Mesendoderm (in vitro differentiated cells): ENCODE data around the gene TTLL1.

Experiments
- DNase-seq: peaks from one replicate; pipeline ENCODE4 v3.0.0; 2013
- H2AK5ac ChIP-seq: 2 replicates; pipeline ENCODE4 v1.6.1; 2013; ENCODE audit warnings: low read length, inconsistent platforms
- H2BK120ac ChIP-seq: 2 replicates; pipeline ENCODE4 v1.6.1; 2013; ENCODE audit warnings: low read depth, mild to moderate bottlenecking, low read length, moderate library complexity, mixed read lengths
- H2BK15ac ChIP-seq: replicated peaks from 2 replicates; pipeline ENCODE4 v1.6.1; 2013; ENCODE audit warnings: low read depth, mild to moderate bottlenecking, moderate library complexity
- H2BK5ac ChIP-seq: 2 replicates; pipeline ENCODE4 v1.6.1; 2013; ENCODE audit warnings: low read length, inconsistent platforms
- H3K18ac ChIP-seq: 2 replicates; pipeline ENCODE4 v1.6.1; 2013; ENCODE audit warnings: mild to moderate bottlenecking, low read length, mixed read lengths
- H3K23ac ChIP-seq: one replicate; pipeline ENCODE4 v1.6.1; 2013; ENCODE audit warnings: low read length
- H3K27ac ChIP-seq: 2 replicates; pipeline ENCODE4 v1.5.1; 2013; ENCODE audit warnings: low read depth, mild to moderate bottlenecking, inconsistent platforms, low read length, moderate library complexity
- H3K27me3 ChIP-seq: 2 replicates; pipeline ENCODE4 v1.6.1; 2013; ENCODE audit warnings: low read length, control low read depth, mild to moderate bottlenecking, inconsistent platforms; ENCODE audit not compliant: insufficient read depth, poor library complexity
- H3K36me3 ChIP-seq: 2 replicates; pipeline ENCODE4 v1.6.1; 2013; ENCODE audit warnings: low read length, inconsistent platforms; ENCODE audit not compliant: control insufficient read depth, insufficient read depth
- H3K4ac ChIP-seq: one replicate; pipeline ENCODE4 v1.6.1; 2013; ENCODE audit warnings: low read depth, mild to moderate bottlenecking, low read length, moderate library complexity
- H3K4me1 ChIP-seq: 2 replicates; pipeline ENCODE4 v1.6.1; 2013; ENCODE audit warnings: low read depth, low read length, inconsistent platforms; ENCODE audit not compliant: control insufficient read depth
- H3K4me2 ChIP-seq: 2 replicates; pipeline ENCODE4 v1.6.1; 2013; ENCODE audit warnings: low read length
- H3K4me3 ChIP-seq: 2 replicates; pipeline ENCODE4 v1.5.1; 2013; ENCODE audit warnings: mild to moderate bottlenecking, low read length
- H3K56ac ChIP-seq: one replicate; pipeline ENCODE4 v1.6.1; 2013; ENCODE audit warnings: low read length
- H3K79me1 ChIP-seq: 2 replicates; pipeline ENCODE4 v1.6.1; 2013; ENCODE audit warnings: low read length, inconsistent platforms
- H3K79me2 ChIP-seq: 2 replicates; pipeline ENCODE4 v1.6.1; 2013; ENCODE audit warnings: mild to moderate bottlenecking, low read length; ENCODE audit not compliant: control insufficient read depth, insufficient read depth
- H3K9ac ChIP-seq: 2 replicates; pipeline ENCODE4 v1.6.1; 2013; ENCODE audit warnings: low read length, inconsistent platforms
- H4K5ac ChIP-seq: one replicate; pipeline ENCODE4 v1.6.1; 2013; ENCODE audit warnings: low read length
- H4K8ac ChIP-seq: one replicate; pipeline ENCODE4 v1.6.1; 2013; ENCODE audit warnings: low read depth, mild to moderate bottlenecking, control low read depth, low read length, moderate library complexity
- WGBS: extraction: QIAGEN DNeasy Blood & Tissue Kit; methylation state at CpG from one replicate; pipeline ENCODE4 v1.1.7; 2013; ENCODE audit warnings: low lambda C conversion rate, missing lambda C conversion rate; ENCODE audit not compliant: insufficient coverage; ENCODE audit errors: extremely low coverage; 5-methylcytosine and 5-hydroxymethylcytosine counted together

Gene TTLL1

DNA sequence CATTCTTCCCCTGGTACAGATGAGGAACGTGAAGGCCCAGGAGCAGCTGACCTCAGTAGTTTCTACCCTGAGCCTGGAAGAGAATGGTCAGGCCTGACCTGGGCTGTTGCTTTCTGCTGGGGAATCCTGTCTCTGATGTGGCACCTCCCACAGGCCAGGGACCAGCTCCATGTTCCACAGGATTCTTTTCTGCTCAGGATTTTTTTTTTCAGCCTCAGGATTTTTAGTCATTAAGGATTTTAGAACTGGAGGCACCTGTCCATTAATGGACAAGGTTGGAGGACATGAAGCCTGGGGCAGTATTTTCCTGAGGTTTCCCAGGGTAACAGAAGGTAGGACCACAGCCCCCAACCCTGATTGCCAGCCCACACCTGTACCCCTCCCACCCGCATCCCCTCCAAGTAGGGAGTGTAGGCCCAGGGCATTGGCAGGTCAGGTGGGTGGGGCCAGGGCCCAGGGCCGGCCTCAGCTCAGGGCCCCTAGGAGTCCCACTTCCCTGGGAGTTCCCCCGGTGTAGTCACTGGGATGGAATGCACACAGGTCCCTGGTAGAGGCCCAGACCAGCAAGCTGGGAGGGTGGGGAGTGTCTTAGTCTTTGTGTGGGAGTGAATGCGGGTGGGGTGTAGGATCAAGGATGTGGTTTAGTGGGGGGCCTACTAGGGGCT is 37.4 kb upstream of the TTLL1 start:
- H3K23ac ChIP-seq, result no peak overlapping the region
- no peak overlapping the region for H3K4me2 ChIP-seq
- no peak overlapping the region for H2BK15ac ChIP-seq
- WGBS, result no CpG with 5 or more reads among the region's 5 CpGs
- H3K9ac ChIP-seq, result no peak overlapping the region
- H3K27me3 ChIP-seq, result no peaks in the 10 kb centered on the region
- H3K56ac ChIP-seq, result no peak overlapping the region
- no peak overlapping the region for H2AK5ac ChIP-seq
- H4K5ac ChIP-seq, result no peak overlapping the region
- H2BK5ac ChIP-seq, result no peak overlapping the region
- no peaks in the 10 kb centered on the region for H3K36me3 ChIP-seq
- DNase-seq, result peak; percentile 65
- no peak overlapping the region for H3K4me3 ChIP-seq
- no peaks in the 10 kb centered on the region for H3K79me1 ChIP-seq
- H3K4ac ChIP-seq, result no peak overlapping the region
- H3K79me2 ChIP-seq, result no peaks in the 10 kb centered on the region
- H3K4me1 ChIP-seq, result no peaks in the 10 kb centered on the region
- H3K27ac ChIP-seq, result no peak overlapping the region
- no peak overlapping the region for H4K8ac ChIP-seq
- H3K18ac ChIP-seq, result no peak overlapping the region
- no peak overlapping the region for H2BK120ac ChIP-seq

- H2BK15ac ChIP-seq, result no peak overlapping the region
- H3K56ac ChIP-seq, result no peak overlapping the region
- no peak overlapping the region for H3K4me2 ChIP-seq
- DNase-seq, result no peak
- WGBS, result no CpG with 5 or more reads among the region's 7 CpGs
- no peak overlapping the region for H3K18ac ChIP-seq
- no peak overlapping the region for H4K5ac ChIP-seq
- no peak overlapping the region for H2BK120ac ChIP-seq
- H3K36me3 ChIP-seq, result no peaks in the 10 kb centered on the region
- H2BK5ac ChIP-seq, result no peak overlapping the region
- no peaks in the 10 kb centered on the region for H3K79me1 ChIP-seq
- no peak overlapping the region for H3K27ac ChIP-seq
- H3K9ac ChIP-seq, result no peak overlapping the region
- no peak overlapping the region for H3K4me3 ChIP-seq
- H4K8ac ChIP-seq, result no peak overlapping the region
- no peak overlapping the region for H3K4ac ChIP-seq
- no peaks in the 10 kb centered on the region for H3K4me1 ChIP-seq
- no peak overlapping the region for H3K23ac ChIP-seq
- H3K79me2 ChIP-seq, result no peaks in the 10 kb centered on the region
- H3K27me3 ChIP-seq, result no peaks in the 10 kb centered on the region
- no peak overlapping the region for H2AK5ac ChIP-seq
Observed at GRCh38 chr22:43118953-43119458, 29.8 kb upstream of the TTLL1 start.

DNA sequence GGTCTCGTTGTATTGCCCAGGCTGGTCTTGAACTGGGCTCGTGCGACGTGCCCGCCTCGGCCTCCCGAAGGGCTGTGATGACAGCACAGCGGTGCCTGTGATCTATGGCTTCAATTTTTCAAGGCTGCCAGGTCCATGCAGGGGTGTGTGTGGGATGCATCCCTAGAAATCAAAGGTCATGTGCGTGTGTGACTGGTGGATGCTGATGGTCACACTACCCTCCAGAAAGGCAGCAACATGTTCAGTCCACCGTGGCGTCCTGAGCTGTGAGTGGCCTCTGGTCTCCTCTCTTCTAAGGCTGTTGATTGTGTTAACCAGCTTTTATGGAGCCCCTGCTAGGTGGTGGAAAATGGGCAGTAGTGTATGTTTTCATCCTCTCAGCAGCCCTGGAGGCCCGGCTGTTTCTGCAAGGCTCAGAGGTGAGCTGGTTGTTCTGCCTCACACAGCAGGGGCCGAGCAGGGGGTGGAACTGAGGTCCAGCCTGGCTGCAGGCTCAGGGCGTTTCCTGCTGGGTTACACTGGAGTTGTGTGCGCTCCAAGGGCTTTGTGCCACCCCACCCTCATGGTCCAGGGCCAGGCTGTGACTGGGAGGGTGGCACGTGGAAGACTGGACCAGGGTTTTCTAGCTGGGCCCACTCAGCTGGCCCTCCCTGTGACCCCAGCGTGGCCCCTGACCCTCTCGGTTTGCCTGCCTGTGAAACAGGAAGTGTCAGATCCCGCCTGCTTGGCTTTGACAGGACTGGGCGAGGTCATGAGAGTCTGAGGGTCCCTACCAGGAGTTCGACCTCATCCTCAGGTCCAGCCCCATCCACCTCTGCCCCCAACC is 29.0 kb upstream of the TTLL1 start:
- no peak overlapping the region for H2AK5ac ChIP-seq
- H3K9ac ChIP-seq, result no peak overlapping the region
- no CpG with 5 or more reads among the region's 21 CpGs for WGBS
- no peak overlapping the region for H3K23ac ChIP-seq
- H3K27ac ChIP-seq, result no peak overlapping the region
- no peaks in the 10 kb centered on the region for H3K79me1 ChIP-seq
- no peak overlapping the region for H3K56ac ChIP-seq
- no peaks in the 10 kb centered on the region for H3K36me3 ChIP-seq
- no peak overlapping the region for H3K4ac ChIP-seq
- H2BK120ac ChIP-seq, result no peak overlapping the region
- no peak overlapping the region for H2BK15ac ChIP-seq
- H3K79me2 ChIP-seq, result no peaks in the 10 kb centered on the region
- H3K27me3 ChIP-seq, result no peaks in the 10 kb centered on the region
- no peak overlapping the region for H3K4me2 ChIP-seq
- H3K4me1 ChIP-seq, result no peaks in the 10 kb centered on the region
- no peak overlapping the region for H2BK5ac ChIP-seq
- no peak overlapping the region for H3K4me3 ChIP-seq
- H4K5ac ChIP-seq, result no peak overlapping the region
- DNase-seq, result no peak
- no peak overlapping the region for H4K8ac ChIP-seq
- H3K18ac ChIP-seq, result no peak overlapping the region

GRCh38 chr22:43116932-43117331 is 27.7 kb upstream of the TTLL1 start:
- no peak overlapping the region for H3K27ac ChIP-seq
- no peak overlapping the region for H2AK5ac ChIP-seq
- no peak overlapping the region for H3K23ac ChIP-seq
- no CpG with 5 or more reads among the region's 7 CpGs for WGBS
- no peak for DNase-seq
- peaks cover 1% of the 10 kb centered on the region for H3K27me3 ChIP-seq
- no peak overlapping the region for H4K5ac ChIP-seq
- H3K36me3 ChIP-seq, result no peaks in the 10 kb centered on the region
- H3K4me1 ChIP-seq, result no peaks in the 10 kb centered on the region
- H2BK5ac ChIP-seq, result no peak overlapping the region
- H2BK15ac ChIP-seq, result no peak overlapping the region
- H3K4ac ChIP-seq, result no peak overlapping the region
- no peak overlapping the region for H3K9ac ChIP-seq
- no peak overlapping the region for H3K18ac ChIP-seq
- no peaks in the 10 kb centered on the region for H3K79me1 ChIP-seq
- H3K4me2 ChIP-seq, result no peak overlapping the region
- no peak overlapping the region for H3K4me3 ChIP-seq
- no peaks in the 10 kb centered on the region for H3K79me2 ChIP-seq
- no peak overlapping the region for H4K8ac ChIP-seq
- no peak overlapping the region for H2BK120ac ChIP-seq
- H3K56ac ChIP-seq, result no peak overlapping the region

GRCh38 chr22:43114958-43115357 is 25.8 kb upstream of the TTLL1 start:
- Histone ChIP-seq H3K4me2 (no peak overlapping the region), H3K36me3 (no peaks in the 10 kb centered on the region), H3K4me1 (no peaks in the 10 kb centered on the region), H3K4ac (no peak overlapping the region), H3K79me1 (no peaks in the 10 kb centered on the region), H3K4me3 (no peak overlapping the region), H3K27me3 (peaks cover 16% of the 10 kb centered on the region), H3K23ac (no peak overlapping the region), H4K8ac (no peak overlapping the region), H2BK5ac (no peak overlapping the region), H3K9ac (no peak overlapping the region), H2BK120ac (no peak overlapping the region), H3K79me2 (no peaks in the 10 kb centered on the region), H3K56ac (no peak overlapping the region), H4K5ac (no peak overlapping the region), H3K18ac (no peak overlapping the region), H3K27ac (no peak overlapping the region), H2BK15ac (no peak overlapping the region), H2AK5ac (no peak overlapping the region)
- DNase-seq, result no peak
- WGBS, result no CpG with 5 or more reads among the region's 5 CpGs
